Thyroid gland (tissue), 4 donors: ENCODE results near the gene PBX1.

Experiments used
- POLR2A ChIP-seq, 2 donors: fragments of 450-650 bp; IDR thresholded peaks; one replicate each; pipeline ENCODE4 v1.6.1; 2017; ENCODE audit warnings: antibody characterized with exemption in 2 of 2, mild to moderate bottlenecking in 2 of 2, moderate library complexity in 1 of 2
- TF ChIP-seq, protein P1 (sequence below), 6 experiments: fragments of 200-600 bp in 3 of 6; fragments of 450-650 bp in 3 of 6; sonication (generic) in 3 of 6; IDR thresholded peaks; one replicate each; pipeline ENCODE4 v1.5.1; 2016 to 2019; ENCODE audit warnings: antibody characterized with exemption in 6 of 6, mild to moderate bottlenecking in 2 of 6, inconsistent platforms in 1 of 6, moderate library complexity in 1 of 6

DNA sequence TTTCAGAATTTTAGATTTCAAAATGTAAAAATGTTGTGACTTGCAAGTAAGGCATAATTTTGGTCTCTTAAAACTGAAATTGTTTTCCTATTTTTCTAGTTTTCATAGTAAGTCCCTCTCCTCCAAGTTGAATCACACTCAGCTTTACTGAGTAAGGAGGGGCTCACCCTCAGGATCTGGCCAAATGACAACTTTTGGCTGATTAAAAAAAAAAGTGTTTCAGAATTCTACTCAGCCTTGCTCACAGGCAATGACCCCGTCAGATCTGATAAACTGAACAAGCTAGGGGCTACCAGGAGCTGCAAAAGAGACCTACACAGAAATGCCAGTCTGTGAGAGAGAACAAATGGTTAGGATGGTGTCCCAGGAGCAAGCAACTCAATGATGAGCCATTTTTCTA, 159.8 kb downstream of the PBX1 start:
- TF ChIP-seq, protein P1, sequence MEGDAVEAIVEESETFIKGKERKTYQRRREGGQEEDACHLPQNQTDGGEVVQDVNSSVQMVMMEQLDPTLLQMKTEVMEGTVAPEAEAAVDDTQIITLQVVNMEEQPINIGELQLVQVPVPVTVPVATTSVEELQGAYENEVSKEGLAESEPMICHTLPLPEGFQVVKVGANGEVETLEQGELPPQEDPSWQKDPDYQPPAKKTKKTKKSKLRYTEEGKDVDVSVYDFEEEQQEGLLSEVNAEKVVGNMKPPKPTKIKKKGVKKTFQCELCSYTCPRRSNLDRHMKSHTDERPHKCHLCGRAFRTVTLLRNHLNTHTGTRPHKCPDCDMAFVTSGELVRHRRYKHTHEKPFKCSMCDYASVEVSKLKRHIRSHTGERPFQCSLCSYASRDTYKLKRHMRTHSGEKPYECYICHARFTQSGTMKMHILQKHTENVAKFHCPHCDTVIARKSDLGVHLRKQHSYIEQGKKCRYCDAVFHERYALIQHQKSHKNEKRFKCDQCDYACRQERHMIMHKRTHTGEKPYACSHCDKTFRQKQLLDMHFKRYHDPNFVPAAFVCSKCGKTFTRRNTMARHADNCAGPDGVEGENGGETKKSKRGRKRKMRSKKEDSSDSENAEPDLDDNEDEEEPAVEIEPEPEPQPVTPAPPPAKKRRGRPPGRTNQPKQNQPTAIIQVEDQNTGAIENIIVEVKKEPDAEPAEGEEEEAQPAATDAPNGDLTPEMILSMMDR (IDR thresholded peaks at IDR 0.05): no peak
- no peak for TF ChIP-seq POLR2A (IDR thresholded peaks at IDR 0.05)
